Trophoblast cell (in vitro differentiated cells and primary cell): ENCODE data around the gene SFT2D3.
A peak's percentile ranks its signal among the peaks of the same experiment; 100 is the strongest.

ENCODE experiments used
- DNase-seq, 2 donors: peaks; one replicate each; pipeline ENCODE4 v3.0.0-alpha.2; 2016
- H2AFZ ChIP-seq: 2 replicates; pipeline ENCODE4 v1.6.1; 2013; ENCODE audit warnings: low read length, moderate library complexity, mild to moderate bottlenecking; ENCODE audit not compliant: insufficient read depth, poor library complexity
- H2AK5ac ChIP-seq: 2 replicates; pipeline ENCODE4 v1.6.1; 2013; ENCODE audit warnings: mild to moderate bottlenecking, low read length
- H2BK120ac ChIP-seq: 2 replicates; pipeline ENCODE4 v1.6.1; 2013; ENCODE audit warnings: low read length, mild to moderate bottlenecking, moderate library complexity; ENCODE audit not compliant: insufficient read depth, poor library complexity
- H2BK12ac ChIP-seq: 2 replicates; pipeline ENCODE4 v1.6.1; 2013; ENCODE audit warnings: mild to moderate bottlenecking, low read length, moderate library complexity
- H2BK5ac ChIP-seq: 2 replicates; pipeline ENCODE4 v1.6.1; 2013; ENCODE audit warnings: low read length, low read depth, moderate library complexity, mild to moderate bottlenecking; ENCODE audit not compliant: poor library complexity
- H3K14ac ChIP-seq: 2 replicates; pipeline ENCODE4 v1.6.1; 2013; ENCODE audit warnings: mild to moderate bottlenecking, low read length
- H3K18ac ChIP-seq: 2 replicates; pipeline ENCODE4 v1.6.1; 2013; ENCODE audit warnings: mild to moderate bottlenecking, low read length
- H3K23ac ChIP-seq: 2 replicates; pipeline ENCODE4 v1.6.1; 2013; ENCODE audit warnings: low read length
- H3K27ac ChIP-seq: 2 replicates; pipeline ENCODE4 v1.5.1; 2013; ENCODE audit warnings: low read depth, mild to moderate bottlenecking, inconsistent platforms, low read length, moderate library complexity
- H3K27me3 ChIP-seq: 2 replicates; pipeline ENCODE4 v1.6.1; 2013; ENCODE audit warnings: inconsistent platforms, mild to moderate bottlenecking, low read length, moderate library complexity; ENCODE audit not compliant: insufficient read depth
- H3K36me3 ChIP-seq, 2 experiments: 1 replicate in 1 of 2; 2 replicates in 1 of 2; pipeline ENCODE4 v1.6.1; 2013; ENCODE audit warnings: low read length in 2 of 2, mild to moderate bottlenecking in 2 of 2, moderate library complexity in 1 of 2; ENCODE audit not compliant: insufficient read depth in 2 of 2, control insufficient read depth in 1 of 2
- H3K4ac ChIP-seq: 2 replicates; pipeline ENCODE4 v1.6.1; 2013; ENCODE audit warnings: low read depth, mild to moderate bottlenecking, low read length, moderate library complexity
- H3K4me1 ChIP-seq, 2 experiments: 1 replicate in 1 of 2; 2 replicates in 1 of 2; pipeline ENCODE4 v1.6.1; 2013; ENCODE audit warnings: low read length in 2 of 2, mild to moderate bottlenecking in 2 of 2, moderate library complexity in 1 of 2; ENCODE audit not compliant: insufficient read depth in 2 of 2, control insufficient read depth in 1 of 2
- H3K4me2 ChIP-seq: 2 replicates; pipeline ENCODE4 v1.6.1; 2013; ENCODE audit warnings: inconsistent platforms, mild to moderate bottlenecking, low read length, moderate library complexity
- H3K4me3 ChIP-seq: 2 replicates; pipeline ENCODE4 v1.5.1; 2013; ENCODE audit warnings: mild to moderate bottlenecking, low read depth, low read length, inconsistent platforms
- H3K79me1 ChIP-seq: one replicate; pipeline ENCODE4 v1.6.1; 2013; ENCODE audit warnings: low read length
- H3K79me2 ChIP-seq: 2 replicates; pipeline ENCODE4 v1.6.1; 2013; ENCODE audit warnings: low read length, mild to moderate bottlenecking; ENCODE audit not compliant: control insufficient read depth, insufficient read depth, poor library complexity
- H3K9ac ChIP-seq: 2 replicates; pipeline ENCODE4 v1.6.1; 2013; ENCODE audit warnings: mild to moderate bottlenecking, low read length
- H3K9me3 ChIP-seq: 2 replicates; pipeline ENCODE4 v1.6.1; 2013; ENCODE audit warnings: low read depth, mild to moderate bottlenecking, control low read depth, inconsistent platforms, low read length; ENCODE audit not compliant: insufficient read depth
- H4K12ac ChIP-seq: 2 replicates; pipeline ENCODE4 v1.6.1; 2013; ENCODE audit warnings: low read depth, mild to moderate bottlenecking, low read length, moderate library complexity
- H4K8ac ChIP-seq: 2 replicates; pipeline ENCODE4 v1.6.1; 2013; ENCODE audit warnings: low read depth, mild to moderate bottlenecking, low read length, moderate library complexity
- H4K91ac ChIP-seq: one replicate; pipeline ENCODE4 v1.6.1; 2013; ENCODE audit warnings: low read depth, mild to moderate bottlenecking, low read length, moderate library complexity
- WGBS: extraction: QIAGEN DNeasy Blood & Tissue Kit; methylation state at CpG from one replicate; pipeline ENCODE4 v1.1.7; 2013; ENCODE audit warnings: missing lambda C conversion rate; ENCODE audit not compliant: insufficient read length, insufficient coverage; ENCODE audit errors: extremely low coverage; 5-methylcytosine and 5-hydroxymethylcytosine counted together

The SFT2D3 gene

GRCh38 chr2:127657232-127657595 is 44.1 kb upstream of the SFT2D3 start:
- no peaks in the 10 kb centered on the region for H3K27me3 ChIP-seq
- no peak overlapping the region for H4K91ac ChIP-seq
- H3K4me3 ChIP-seq, result no peak overlapping the region
- H3K9me3 ChIP-seq, result peaks cover 7% of the 10 kb centered on the region
- H3K4me2 ChIP-seq, result no peak overlapping the region
- no peak overlapping the region for H4K8ac ChIP-seq
- no peak overlapping the region for H3K23ac ChIP-seq
- no peak overlapping the region for H3K18ac ChIP-seq
- DNase-seq, result no peak
- H3K79me1 ChIP-seq, result peaks cover 15% of the 10 kb centered on the region
- no peak overlapping the region for H2BK120ac ChIP-seq
- peaks cover 0 to 2% of the 10 kb centered on the region in 2 experiments for H3K36me3 ChIP-seq
- no peak overlapping the region for H3K4ac ChIP-seq
- WGBS, result no CpG with 5 or more reads among the region's 17 CpGs
- H3K14ac ChIP-seq, result no peak overlapping the region
- no peak overlapping the region for H2AFZ ChIP-seq
- no peak overlapping the region for H2BK12ac ChIP-seq
- H3K9ac ChIP-seq, result no peak overlapping the region
- no peak overlapping the region for H2AK5ac ChIP-seq
- peaks cover 25 to 28% of the 10 kb centered on the region in 2 experiments for H3K4me1 ChIP-seq
- H3K27ac ChIP-seq, result no peak overlapping the region
- no peak overlapping the region for H4K12ac ChIP-seq
- H3K79me2 ChIP-seq, result peaks cover 4% of the 10 kb centered on the region
- H2BK5ac ChIP-seq, result no peak overlapping the region

- Histone ChIP-seq H3K27me3 (no peaks in the 10 kb centered on the region), H3K18ac (no peak overlapping the region), H2BK120ac (no peak overlapping the region), H3K4me1 (peaks cover 26 to 30% of the 10 kb centered on the region in 2 experiments), H3K79me2 (peaks cover 4% of the 10 kb centered on the region), H4K91ac (no peak overlapping the region), H3K23ac (no peak overlapping the region), H2BK12ac (no peak overlapping the region), H2BK5ac (no peak overlapping the region), H3K27ac (no peak overlapping the region), H3K79me1 (peaks cover 18% of the 10 kb centered on the region), H2AK5ac (no peak overlapping the region), H3K4ac (no peak overlapping the region), H2AFZ (no peak overlapping the region), H3K4me2 (no peak overlapping the region), H3K9me3 (peaks cover 7% of the 10 kb centered on the region), H4K8ac (no peak overlapping the region), H3K14ac (no peak overlapping the region), H3K4me3 (no peak overlapping the region), H3K36me3 (peaks cover 0 to 2% of the 10 kb centered on the region in 2 experiments), H3K9ac (no peak overlapping the region), H4K12ac (no peak overlapping the region)
- no CpG with 5 or more reads among the region's 6 CpGs for WGBS
- no peak for DNase-seq
Measured at GRCh38 chr2:127658146-127658545, 43.2 kb upstream of the SFT2D3 start.

- Histone ChIP-seq H3K27ac (no peak overlapping the region), H4K8ac (no peak overlapping the region), H2BK120ac (no peak overlapping the region), H3K79me1 (peaks cover 18% of the 10 kb centered on the region), H3K36me3 (peaks cover 0 to 2% of the 10 kb centered on the region in 2 experiments), H3K18ac (no peak overlapping the region), H2AK5ac (no peak overlapping the region), H3K9ac (no peak overlapping the region), H2AFZ (no peak overlapping the region), H3K27me3 (no peaks in the 10 kb centered on the region), H3K79me2 (peaks cover 4% of the 10 kb centered on the region), H3K23ac (no peak overlapping the region), H3K4ac (no peak overlapping the region), H4K91ac (peak overlapping the region; percentile 0), H2BK12ac (no peak overlapping the region), H3K4me2 (no peak overlapping the region), H3K4me1 (peaks cover 31 to 36% of the 10 kb centered on the region in 2 experiments), H3K14ac (no peak overlapping the region), H2BK5ac (no peak overlapping the region), H3K4me3 (no peak overlapping the region), H4K12ac (no peak overlapping the region), H3K9me3 (peaks cover 5% of the 10 kb centered on the region)
- WGBS, result no CpG with 5 or more reads among the region's 20 CpGs
- no peak for DNase-seq
Measured at GRCh38 chr2:127658641-127659407, 42.5 kb upstream of the SFT2D3 start.

- no peak overlapping the region for H3K4ac ChIP-seq
- H3K36me3 ChIP-seq, result no peaks in the 10 kb centered on the region
- no peak overlapping the region for H3K4me2 ChIP-seq
- H3K79me1 ChIP-seq, result peaks cover 20% of the 10 kb centered on the region
- DNase-seq, result no peak
- no peak overlapping the region for H3K23ac ChIP-seq
- H4K8ac ChIP-seq, result no peak overlapping the region
- no peak overlapping the region for H3K27ac ChIP-seq
- H3K14ac ChIP-seq, result no peak overlapping the region
- no peak overlapping the region for H4K91ac ChIP-seq
- H3K79me2 ChIP-seq, result peaks cover 4% of the 10 kb centered on the region
- H2BK12ac ChIP-seq, result no peak overlapping the region
- H4K12ac ChIP-seq, result no peak overlapping the region
- H3K4me1 ChIP-seq, result peaks cover 32 to 44% of the 10 kb centered on the region in 2 experiments
- peaks cover 6% of the 10 kb centered on the region for H3K9me3 ChIP-seq
- no peak overlapping the region for H2AK5ac ChIP-seq
- H2AFZ ChIP-seq, result no peak overlapping the region
- H2BK5ac ChIP-seq, result no peak overlapping the region
- no peak overlapping the region for H3K9ac ChIP-seq
- no CpG with 5 or more reads among the region's 14 CpGs for WGBS
- H3K27me3 ChIP-seq, result peaks cover 4% of the 10 kb centered on the region
- H3K4me3 ChIP-seq, result no peak overlapping the region
- H3K18ac ChIP-seq, result no peak overlapping the region
- no peak overlapping the region for H2BK120ac ChIP-seq
Measured at GRCh38 chr2:127659408-127660290, 41.6 kb upstream of the SFT2D3 start.
